ENCODE data around the gene CFLAR. TPM values are rescaled to one million over a fixed set of nuclear protein-coding genes. Genes with fewer than 3 reads are reported as not detected.
"Not testable (repeated sequence)": the region's sequence is repeated elsewhere in the genome, so short reads cannot be mapped to it uniquely, and the experiment has no call there.

CFLAR gene
- total RNA-seq, 4 donors from 2014 or later = 158 to 284 (median 220) TPM

- WGBS, 2 donors = 49% methylated on average over 5 of the region's 5 CpGs
- no peaks in the 10 kb centered on the region for H3K9me3 ChIP-seq
- H3K27me3 ChIP-seq = no peaks in the 10 kb centered on the region
- H3K27ac ChIP-seq = peak overlapping the region; percentile 37 to 72 (median 58)
- DNase-seq (ENCODE audit: low spot score in 2 of 2) = peak; percentile 32 to 87
- peaks cover 3 to 89% (median 20%) of the 10 kb centered on the region in 3 donors for H3K36me3 ChIP-seq
- peak; percentile 41 to 76 (median 53) for TF ChIP-seq CTCF (IDR thresholded peaks at IDR 0.05)
- TF ChIP-seq EP300 (IDR thresholded peaks at IDR 0.05) = peak; percentile 52 to 79
- TF ChIP-seq POLR2A (IDR thresholded peaks at IDR 0.05) = no peak
- peaks cover 0 to 32% (median 7%) of the 10 kb centered on the region in 4 donors for H3K4me1 ChIP-seq
- H3K4me3 ChIP-seq = no peak overlapping the region
Observed at GRCh38 chr2:201158111-201158929, 42.4 kb downstream of the CFLAR start.

GRCh38 chr2:201164166-201164565 lies 48.2 kb downstream of the CFLAR start:
- Histone ChIP-seq H3K27ac (no peak overlapping the region), H3K4me3 (no peak overlapping the region), H3K36me3 (peaks cover 3 to 90% (median 30%) of the 10 kb centered on the region in 3 donors), H3K4me1 (peaks cover 0 to 12% (median 0%) of the 10 kb centered on the region in 4 donors), H3K9me3 (peaks cover 0 to 18% (median 0%) of the 10 kb centered on the region in 4 donors), H3K27me3 (no peaks in the 10 kb centered on the region)
- TF ChIP-seq POLR2A (IDR thresholded peaks at IDR 0.05) (no peak), EP300 (IDR thresholded peaks at IDR 0.05) (no peak), CTCF (IDR thresholded peaks at IDR 0.05) (no peak)
- 88 to 95% methylated on average over 1 of the region's 1 CpG for WGBS, 2 donors
- no peak for DNase-seq (ENCODE audit: low spot score in 2 of 2)

GRCh38 chr2:201167546-201167945 lies 51.6 kb downstream of the CFLAR start:
- WGBS, 2 donors = 95 to 97% methylated on average over 3 of the region's 3 CpGs
- H3K27me3 ChIP-seq = no peaks in the 10 kb centered on the region
- TF ChIP-seq POLR2A (IDR thresholded peaks at IDR 0.05) (no peak), CTCF (IDR thresholded peaks at IDR 0.05) (no peak), EP300 (IDR thresholded peaks at IDR 0.05) (no peak)

GRCh38 chr2:201168496-201168895 lies 52.5 kb downstream of the CFLAR start:
- Histone ChIP-seq H3K36me3 (peaks cover 0 to 46% (median 18%) of the 10 kb centered on the region in 3 donors), H3K9me3 (peaks cover 0 to 19% (median 0%) of the 10 kb centered on the region in 4 donors)
- 82 to 85% methylated on average over 1 of the region's 1 CpG for WGBS, 2 donors
- H3K4me3 ChIP-seq; H3K4me1 ChIP-seq; H3K27ac ChIP-seq; H3K27me3 ChIP-seq; DNase-seq (ENCODE audit: low spot score in 2 of 2): not testable (repeated sequence)

More at GRCh38 chr2:201167546-201167945, 51.6 kb downstream of the CFLAR start:
- no peak overlapping the region for H3K4me3 ChIP-seq
- H3K9me3 ChIP-seq = peaks cover 0 to 19% (median 0%) of the 10 kb centered on the region in 4 donors
- H3K27ac ChIP-seq = no peak overlapping the region
- peaks cover 0 to 56% (median 19%) of the 10 kb centered on the region in 3 donors for H3K36me3 ChIP-seq
- no peak for DNase-seq (ENCODE audit: low spot score in 2 of 2)
- no peaks in the 10 kb centered on the region for H3K4me1 ChIP-seq

- H3K27ac ChIP-seq = no peak overlapping the region
Observed at GRCh38 chr2:201171259-201171814, 55.4 kb downstream of the CFLAR start.

More at GRCh38 chr2:201171259-201171814, 55.4 kb downstream of the CFLAR start:
- peaks cover 0 to 18% (median 0%) of the 10 kb centered on the region in 3 donors for H3K36me3 ChIP-seq
- no peaks in the 10 kb centered on the region for H3K27me3 ChIP-seq
- peaks cover 0 to 5% (median 2%) of the 10 kb centered on the region in 4 donors for H3K4me1 ChIP-seq
- TF ChIP-seq POLR2A (IDR thresholded peaks at IDR 0.05) (no peak), EP300 (IDR thresholded peaks at IDR 0.05) (no peak), CTCF (IDR thresholded peaks at IDR 0.05) (no peak)
- no peak overlapping the region for H3K4me3 ChIP-seq
- 49 to 59% methylated on average over 6 of the region's 6 CpGs for WGBS, 2 donors
- H3K9me3 ChIP-seq = peaks cover 0 to 19% (median 0%) of the 10 kb centered on the region in 4 donors
- no peak for DNase-seq (ENCODE audit: low spot score in 2 of 2)

All from tibial nerve (tissue), 4 donors.